Measurements from ENCODE around the gene MYBPC1. TPM values are rescaled to one million over a fixed set of nuclear protein-coding genes. Genes with fewer than 3 reads are reported as not detected.
A peak's percentile ranks its signal among the peaks of the same experiment; 100 is the strongest.

MYBPC1 gene
- total and polyA plus RNA-seq, 12 donors, result 0.14 to 9.3 (median 0.66) TPM; not detected in 5

GRCh38 chr12:101664992-101665391 is 70.2 kb downstream of the MYBPC1 start:
- intact Hi-C loops (cut with DNase I), result no loop called here
- no peak overlapping the region for H3K27ac ChIP-seq
- no peaks in the 10 kb centered on the region for H3K36me3 ChIP-seq (replicated peaks in 1 of 2)
- H3K27me3 ChIP-seq, result peaks cover 4% of the 10 kb centered on the region
- TF ChIP-seq, protein P1, sequence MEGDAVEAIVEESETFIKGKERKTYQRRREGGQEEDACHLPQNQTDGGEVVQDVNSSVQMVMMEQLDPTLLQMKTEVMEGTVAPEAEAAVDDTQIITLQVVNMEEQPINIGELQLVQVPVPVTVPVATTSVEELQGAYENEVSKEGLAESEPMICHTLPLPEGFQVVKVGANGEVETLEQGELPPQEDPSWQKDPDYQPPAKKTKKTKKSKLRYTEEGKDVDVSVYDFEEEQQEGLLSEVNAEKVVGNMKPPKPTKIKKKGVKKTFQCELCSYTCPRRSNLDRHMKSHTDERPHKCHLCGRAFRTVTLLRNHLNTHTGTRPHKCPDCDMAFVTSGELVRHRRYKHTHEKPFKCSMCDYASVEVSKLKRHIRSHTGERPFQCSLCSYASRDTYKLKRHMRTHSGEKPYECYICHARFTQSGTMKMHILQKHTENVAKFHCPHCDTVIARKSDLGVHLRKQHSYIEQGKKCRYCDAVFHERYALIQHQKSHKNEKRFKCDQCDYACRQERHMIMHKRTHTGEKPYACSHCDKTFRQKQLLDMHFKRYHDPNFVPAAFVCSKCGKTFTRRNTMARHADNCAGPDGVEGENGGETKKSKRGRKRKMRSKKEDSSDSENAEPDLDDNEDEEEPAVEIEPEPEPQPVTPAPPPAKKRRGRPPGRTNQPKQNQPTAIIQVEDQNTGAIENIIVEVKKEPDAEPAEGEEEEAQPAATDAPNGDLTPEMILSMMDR (IDR thresholded peaks at IDR 0.05), result no peak
- TF ChIP-seq POLR2A (IDR thresholded peaks at IDR 0.05), result no peak
- H3K4me1 ChIP-seq (replicated peaks in 1 of 2), result no peaks in the 10 kb centered on the region
- no peaks in the 10 kb centered on the region for H3K9me3 ChIP-seq (replicated peaks in 1 of 3)
- no peak overlapping the region for H3K4me3 ChIP-seq
- WGBS, 4 donors, result 70 to 77% (median 76%) methylated on average over 7 of the region's 7 CpGs
- DNase-seq, result no peak

DNA sequence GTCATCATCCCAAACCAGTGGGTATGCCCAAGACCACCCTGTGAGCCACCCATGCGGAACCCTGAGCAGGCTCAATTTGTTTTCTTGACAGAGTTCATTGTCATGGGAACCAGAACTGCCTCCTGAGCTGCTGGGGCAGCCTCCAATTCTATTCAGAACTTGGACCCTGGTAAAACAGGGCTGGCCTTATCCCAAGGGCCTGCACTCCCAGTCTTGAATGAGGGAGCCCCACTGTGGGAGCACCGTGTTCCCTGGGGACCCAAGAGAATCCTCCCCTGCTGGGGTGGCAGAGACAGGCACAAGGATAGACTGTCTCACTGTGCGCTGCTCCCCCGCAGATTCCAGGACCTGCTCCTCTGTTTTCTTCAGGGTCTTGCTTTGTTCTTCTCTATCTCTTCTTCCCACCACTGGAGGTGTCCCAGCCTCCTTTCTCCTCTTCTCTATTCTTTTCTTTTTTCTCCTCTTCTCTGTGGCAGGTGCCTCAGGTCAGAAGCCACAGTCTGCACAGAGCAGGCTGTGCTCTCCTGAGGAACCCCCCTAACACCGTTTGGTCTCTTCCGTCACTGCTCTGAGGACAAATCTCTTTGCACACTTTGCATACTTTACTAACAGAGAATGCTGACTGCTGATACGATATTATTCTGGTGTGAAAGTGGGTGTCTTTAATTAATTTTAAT is 71.4 kb downstream of the MYBPC1 start:
- peaks cover 4% of the 10 kb centered on the region for H3K27me3 ChIP-seq
- H3K9me3 ChIP-seq (replicated peaks in 1 of 3), result no peaks in the 10 kb centered on the region
- H3K4me1 ChIP-seq (replicated peaks in 1 of 2), result no peaks in the 10 kb centered on the region
- intact Hi-C loops (cut with DNase I), result no loop called here
- no peak for DNase-seq
- H3K27ac ChIP-seq, result no peak overlapping the region
- no peaks in the 10 kb centered on the region for H3K36me3 ChIP-seq (replicated peaks in 1 of 2)
- no peak for TF ChIP-seq POLR2A (IDR thresholded peaks at IDR 0.05)
- 70 to 87% (median 80%) methylated on average over 7 of the region's 7 CpGs for WGBS, 4 donors
- H3K4me3 ChIP-seq, result no peak overlapping the region

GRCh38 chr12:101667591-101667990 is 72.8 kb downstream of the MYBPC1 start:
- DNase-seq, result no peak
- no peak overlapping the region for H3K27ac ChIP-seq
- no peak overlapping the region for H3K4me3 ChIP-seq
- peaks cover 4% of the 10 kb centered on the region for H3K27me3 ChIP-seq
- intact Hi-C loops (cut with DNase I), result no loop called here
- no peaks in the 10 kb centered on the region for H3K9me3 ChIP-seq (replicated peaks in 1 of 3)
- 69 to 72% (median 70%) methylated on average over 5 of the region's 5 CpGs for WGBS, 4 donors
- TF ChIP-seq POLR2A (IDR thresholded peaks at IDR 0.05), result no peak
- TF ChIP-seq, protein P1 (IDR thresholded peaks at IDR 0.05), result no peak
- H3K4me1 ChIP-seq (replicated peaks in 1 of 2), result no peaks in the 10 kb centered on the region
- H3K36me3 ChIP-seq (replicated peaks in 1 of 2), result no peaks in the 10 kb centered on the region

GRCh38 chr12:101670007-101670671 is 75.4 kb downstream of the MYBPC1 start:
- no peaks in the 10 kb centered on the region for H3K36me3 ChIP-seq (replicated peaks in 1 of 2)
- no peak for TF ChIP-seq POLR2A (IDR thresholded peaks at IDR 0.05)
- TF ChIP-seq, protein P1 (IDR thresholded peaks at IDR 0.05), result peak; percentile 49 to 97 (median 81)
- no peaks in the 10 kb centered on the region for H3K4me1 ChIP-seq (replicated peaks in 1 of 2)
- no peak overlapping the region for H3K27ac ChIP-seq
- intact Hi-C loops (cut with DNase I), result no loop called here
- no peak overlapping the region for H3K4me3 ChIP-seq
- peak; percentile 29 to 78 (median 52) for DNase-seq
- WGBS, 4 donors, result 42 to 60% (median 47%) methylated on average over 6 of the region's 6 CpGs
- H3K27me3 ChIP-seq, result peaks cover 4% of the 10 kb centered on the region
- no peaks in the 10 kb centered on the region for H3K9me3 ChIP-seq (replicated peaks in 1 of 3)

All from adrenal gland (tissue), 12 donors.